Cerebellar cortex (tissue), 1 donor: ENCODE results near the gene AIP.
A peak's percentile ranks its signal among the peaks of the same experiment; 100 is the strongest.

Source experiments
- DNase-seq: peaks from one replicate; pipeline ENCODE4 v3.0.0-alpha.2; 2015; ENCODE audit warnings: low spot score

The AIP gene

GRCh38 chr11:67493548-67494370, 10.9 kb downstream of the AIP start:
- DNase-seq: no peak

- DNase-seq: no peak
Observed at GRCh38 chr11:67494371-67495233, 11.8 kb downstream of the AIP start.

- no peak for DNase-seq
Observed at GRCh38 chr11:67495234-67496005, 12.6 kb downstream of the AIP start.

- DNase-seq: no peak
Observed at GRCh38 chr11:67496113-67496512, 13.3 kb downstream of the AIP start.

- DNase-seq: no peak
Observed at GRCh38 chr11:67497656-67498291, 14.9 kb downstream of the AIP start.

- no peak for DNase-seq
Observed at GRCh38 chr11:67498544-67498972, 15.7 kb downstream of the AIP start.

- DNase-seq: no peak
Observed at GRCh38 chr11:67499808-67500483, 17.1 kb downstream of the AIP start.

- no peak for DNase-seq
Observed at GRCh38 chr11:67500484-67500821, 17.6 kb downstream of the AIP start.

- DNase-seq: no peak
Observed at GRCh38 chr11:67500831-67501715, 18.2 kb downstream of the AIP start.

- DNase-seq: no peak
Observed at GRCh38 chr11:67501854-67502253, 19.0 kb downstream of the AIP start.

- no peak for DNase-seq
Observed at GRCh38 chr11:67502328-67502979, 19.6 kb downstream of the AIP start.

- no peak for DNase-seq
Observed at GRCh38 chr11:67503119-67504004, 20.5 kb downstream of the AIP start.

GRCh38 chr11:67504005-67504949, 21.5 kb downstream of the AIP start:
- DNase-seq: no peak

- no peak for DNase-seq
Observed at GRCh38 chr11:67504950-67505581, 22.2 kb downstream of the AIP start, which contains the start of gene PITPNM1. TSS of gene PITPNM1 (minus strand) at chr11:67505363. CDS start at chr11:67504180, 1,183 bp downstream.

- DNase-seq: peak; percentile 93
Observed at GRCh38 chr11:67505605-67506396, 23.0 kb downstream of the AIP start.

- no peak for DNase-seq
Observed at GRCh38 chr11:67506426-67507051, 23.7 kb downstream of the AIP start.
